Mammary epithelial cell (primary cell): ENCODE data around the gene SMYD1.

Experiments used
- EZH2 ChIP-seq: IDR thresholded peaks from 2 replicates; pipeline ENCODE4 v1.6.1; 2012; ENCODE audit warnings: low read length, inconsistent platforms, borderline replicate concordance
- TF ChIP-seq, protein P1 (sequence below), 2 donors: IDR thresholded peaks in 1 of 2; conservative IDR thresholded peaks in 1 of 2; 2 replicates each; pipeline ENCODE4 v1.5.1; 2011 to 2012; ENCODE audit warnings: inconsistent platforms in 2 of 2, low read length in 2 of 2, mild to moderate bottlenecking in 2 of 2, control low read depth in 1 of 2, low read depth in 1 of 2; ENCODE audit not compliant: insufficient read depth in 1 of 2; ENCODE audit errors: extremely low read depth in 1 of 2

DNA sequence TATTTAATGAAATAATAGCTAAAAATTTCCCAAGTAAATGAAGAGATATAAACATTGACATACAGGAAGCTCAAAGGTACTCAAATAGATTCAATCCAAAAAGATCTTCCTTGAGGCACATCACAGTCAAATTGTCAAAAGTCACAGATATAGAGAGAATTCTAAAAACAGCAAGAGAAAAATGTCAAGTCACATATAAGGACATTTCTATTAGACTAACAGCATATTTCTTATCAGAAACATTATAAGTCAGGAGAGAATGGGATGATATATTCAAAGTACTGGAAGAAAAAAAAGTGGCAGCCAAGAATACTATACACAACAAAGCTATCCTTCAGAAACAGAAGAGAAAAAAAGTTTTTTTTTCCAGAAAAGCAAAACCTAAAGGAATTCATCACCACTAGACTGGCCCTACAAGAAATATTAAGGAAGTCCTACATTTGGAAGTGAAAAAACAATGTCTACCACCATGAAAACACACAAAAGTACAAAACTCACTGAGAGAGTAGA, 81.4 kb downstream of the SMYD1 start:
- TF ChIP-seq, protein P1, sequence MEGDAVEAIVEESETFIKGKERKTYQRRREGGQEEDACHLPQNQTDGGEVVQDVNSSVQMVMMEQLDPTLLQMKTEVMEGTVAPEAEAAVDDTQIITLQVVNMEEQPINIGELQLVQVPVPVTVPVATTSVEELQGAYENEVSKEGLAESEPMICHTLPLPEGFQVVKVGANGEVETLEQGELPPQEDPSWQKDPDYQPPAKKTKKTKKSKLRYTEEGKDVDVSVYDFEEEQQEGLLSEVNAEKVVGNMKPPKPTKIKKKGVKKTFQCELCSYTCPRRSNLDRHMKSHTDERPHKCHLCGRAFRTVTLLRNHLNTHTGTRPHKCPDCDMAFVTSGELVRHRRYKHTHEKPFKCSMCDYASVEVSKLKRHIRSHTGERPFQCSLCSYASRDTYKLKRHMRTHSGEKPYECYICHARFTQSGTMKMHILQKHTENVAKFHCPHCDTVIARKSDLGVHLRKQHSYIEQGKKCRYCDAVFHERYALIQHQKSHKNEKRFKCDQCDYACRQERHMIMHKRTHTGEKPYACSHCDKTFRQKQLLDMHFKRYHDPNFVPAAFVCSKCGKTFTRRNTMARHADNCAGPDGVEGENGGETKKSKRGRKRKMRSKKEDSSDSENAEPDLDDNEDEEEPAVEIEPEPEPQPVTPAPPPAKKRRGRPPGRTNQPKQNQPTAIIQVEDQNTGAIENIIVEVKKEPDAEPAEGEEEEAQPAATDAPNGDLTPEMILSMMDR (conservative IDR thresholded peaks at IDR 0.05 in 1 of 2, IDR thresholded peaks at IDR 0.05 in 1 of 2; ENCODE audit: extremely low read depth in 1 of 2, insufficient read depth in 1 of 2, low read depth in 1 of 2, low read length in 2 of 2): no peak
- no peak for TF ChIP-seq EZH2
